Measurements from ENCODE around the gene ZPR1.

GRCh38 chr11:116730601-116731000, 57.2 kb downstream of the ZPR1 start:
- TF ChIP-seq CTCF (IDR thresholded peaks at IDR 0.05) (no peak), EP300 (IDR thresholded peaks at IDR 0.05) (no peak), POLR2A (IDR thresholded peaks at IDR 0.05) (no peak), POLR2AphosphoS5 (IDR thresholded peaks at IDR 0.05) (no peak)

Measured in upper lobe of left lung (tissue), 4 donors.